ENCODE results near the gene GK. TPM values are rescaled to one million over a fixed set of nuclear protein-coding genes. Genes with fewer than 3 reads are reported as not detected.
A peak's percentile ranks its signal among the peaks of the same experiment; 100 is the strongest.
"Not testable (repeated sequence)": the region's sequence is repeated elsewhere in the genome, so short reads cannot be mapped to it uniquely, and the experiment has no call there.

GK gene
- total RNA-seq, 2 experiments from 2014 or later, result 95.2 to 100 TPM

DNA sequence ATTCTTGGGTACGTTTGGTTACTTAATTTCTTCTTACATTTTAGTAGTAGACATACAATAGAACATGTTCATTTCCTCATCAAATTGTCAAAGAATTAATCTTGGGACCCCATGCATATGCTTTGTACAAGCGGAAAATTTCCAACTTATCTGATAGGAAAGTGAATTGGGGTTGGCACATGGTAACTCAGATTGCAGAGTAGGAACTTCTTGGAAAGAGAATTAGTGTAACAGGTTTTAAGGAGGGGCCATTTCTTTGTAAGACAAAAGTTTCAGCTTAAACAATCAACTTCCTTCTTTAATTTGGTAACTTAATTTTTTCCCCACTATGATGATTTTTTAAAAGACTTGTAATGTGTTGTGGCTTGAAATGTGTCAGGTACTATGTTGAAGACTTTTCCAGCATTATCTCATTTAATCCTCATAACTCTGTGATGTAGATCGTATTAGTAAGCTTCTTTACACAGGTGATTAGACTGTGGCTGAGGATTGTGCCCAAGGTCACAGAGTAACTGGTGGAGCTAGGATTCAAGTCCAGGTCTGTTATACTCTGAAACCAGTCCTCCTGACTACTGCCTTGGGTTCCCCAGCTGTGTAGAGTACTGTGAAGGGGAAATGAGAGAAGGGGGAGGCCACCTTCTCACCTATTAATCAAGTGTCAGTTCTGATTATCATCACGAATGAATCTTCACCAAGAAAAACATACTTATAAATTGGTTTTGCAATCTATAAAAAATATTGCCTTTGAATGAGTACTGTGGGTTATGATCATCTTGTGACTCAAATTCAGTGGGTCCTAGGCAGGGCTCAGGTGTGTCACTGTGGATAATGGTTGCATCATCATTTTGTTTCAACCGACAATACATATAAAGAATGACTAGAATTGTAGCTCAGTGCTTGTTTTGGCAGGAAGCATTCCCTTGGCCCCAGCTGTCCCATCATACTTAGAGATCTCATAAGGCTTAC lies 4.3 kb downstream of the GK start:
- CTCF ChIA-PET, result interaction anchor here (0.7 to 2.2 kb wide), 3 partner anchors 8 to 22 kb away, joined by 4 to 7 read pairs (median 5); no protein-coding TSS in a partner anchor

DNA sequence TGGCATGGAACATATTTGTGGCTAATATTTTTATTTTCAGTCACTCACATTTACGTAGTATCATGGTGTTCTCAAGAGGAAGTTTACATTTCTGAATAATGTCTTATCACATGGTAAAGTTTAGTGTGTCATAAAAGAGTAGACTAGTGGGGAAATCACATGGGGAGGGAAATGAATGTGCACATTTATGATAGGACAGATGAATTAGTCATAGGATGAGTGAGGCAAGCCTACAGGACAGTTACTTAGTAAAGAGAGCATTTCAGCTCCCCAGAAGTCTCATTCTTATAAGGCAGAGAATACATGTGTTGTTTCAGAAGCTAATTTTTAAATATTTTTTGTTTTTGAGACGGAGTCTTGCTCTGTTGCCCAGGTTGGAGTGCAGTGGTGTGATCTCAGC lies 6.2 kb downstream of the GK start:
- POLR2A ChIA-PET, result interaction anchor here (0.7 to 5.5 kb wide), 4 partner anchors 9 to 230 kb away, joined by 3 to 31 read pairs (median 11); no protein-coding TSS in a partner anchor
- Mint-ChIP-seq H3K27ac (peak overlapping the region; percentile 96), H3K27me3 (no peaks in the 10 kb centered on the region), H3K36me3 (peaks cover 30% of the 10 kb centered on the region), H3K4me3 (peak overlapping the region; percentile 38), H3K9me3 (no peaks in the 10 kb centered on the region), H3K4me1 (ENCODE audit: low read depth) (peaks cover 46% of the 10 kb centered on the region)
- intact Hi-C loops (cut with micrococcal nuclease), result loop anchor here (1.0 to 5.0 kb wide), 5 partner anchors 9 to 173 kb away; partner anchors contain the start of gene TASL
- CTCF ChIA-PET, result interaction anchor here (1.4 to 2.2 kb wide), 3 partner anchors 10 to 89 kb away, joined by 4 to 7 read pairs (median 4); no protein-coding TSS in a partner anchor
- no peak for DNase-seq

More for the DNA sequence above, 4.3 kb downstream of the GK start:
- Mint-ChIP-seq H3K27ac (peak overlapping the region; percentile 96), H3K4me3 (peak overlapping the region; percentile 61), H3K4me1 (ENCODE audit: low read depth) (peaks cover 46% of the 10 kb centered on the region), H3K36me3 (peaks cover 31% of the 10 kb centered on the region), H3K27me3 (no peaks in the 10 kb centered on the region), H3K9me3 (no peaks in the 10 kb centered on the region)
- intact Hi-C loops (cut with micrococcal nuclease), result loop anchor here (1.0 to 5.0 kb wide), 4 partner anchors 14 to 175 kb away; partner anchors contain the start of gene TASL
- DNase-seq, result peak; percentile 53
- POLR2A ChIA-PET, result interaction anchor here (3.3 to 5.5 kb wide), 2 partner anchors 7 to 15 kb away, joined by 17 to 31 read pairs; no protein-coding TSS in a partner anchor

DNA sequence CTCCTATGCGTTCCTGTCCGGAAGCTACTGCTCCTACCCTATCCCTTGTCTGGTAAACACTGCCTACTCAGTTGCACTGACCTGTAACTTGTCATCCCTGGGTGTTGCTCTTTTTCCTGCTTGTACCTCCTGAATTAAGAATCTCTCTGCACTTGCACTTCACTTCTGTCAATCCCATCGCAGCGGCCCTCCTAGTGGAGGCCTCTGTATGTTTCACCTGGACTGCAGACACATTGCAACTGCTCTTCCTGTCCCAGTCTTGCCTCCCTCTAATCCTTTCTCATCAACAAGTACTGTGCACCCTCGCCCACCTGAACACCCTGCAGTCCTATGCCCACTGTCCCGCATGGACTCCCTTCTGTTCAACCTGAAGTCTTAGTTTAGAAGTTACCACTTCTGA lies 8.0 kb downstream of the GK start:
- ChIA-PET POLR2A (interaction anchor here (5.5 kb wide), 1 partner anchor 19 kb away, joined by 31 read pairs; no protein-coding TSS in a partner anchor), CTCF (interaction anchor here (0.6 kb wide), 1 partner anchor 13 kb away, joined by 3 read pairs; no protein-coding TSS in a partner anchor)
- no peaks in the 10 kb centered on the region for H3K27me3 Mint-ChIP-seq
- H3K36me3 Mint-ChIP-seq, result peaks cover 19% of the 10 kb centered on the region
- no peak overlapping the region for H3K4me3 Mint-ChIP-seq
- H3K27ac Mint-ChIP-seq, result peak overlapping the region; percentile 68
- DNase-seq, result no peak
- peaks cover 38% of the 10 kb centered on the region for H3K4me1 Mint-ChIP-seq (ENCODE audit: low read depth)
- intact Hi-C loops (cut with micrococcal nuclease), result no loop called here
- no peaks in the 10 kb centered on the region for H3K9me3 Mint-ChIP-seq

- Mint-ChIP-seq H3K4me1 (ENCODE audit: low read depth) (peaks cover 23% of the 10 kb centered on the region), H3K9me3 (no peaks in the 10 kb centered on the region), H3K4me3 (no peak overlapping the region), H3K27me3 (no peaks in the 10 kb centered on the region), H3K27ac (no peak overlapping the region), H3K36me3 (peaks cover 20% of the 10 kb centered on the region)
- POLR2A ChIA-PET, result no interaction called here
- intact Hi-C loops (cut with micrococcal nuclease), result no loop called here
- no peak for DNase-seq
- CTCF ChIA-PET, result no interaction called here
Observed at GRCh38 chrX:30663322-30663721, 10.1 kb downstream of the GK start.

DNA sequence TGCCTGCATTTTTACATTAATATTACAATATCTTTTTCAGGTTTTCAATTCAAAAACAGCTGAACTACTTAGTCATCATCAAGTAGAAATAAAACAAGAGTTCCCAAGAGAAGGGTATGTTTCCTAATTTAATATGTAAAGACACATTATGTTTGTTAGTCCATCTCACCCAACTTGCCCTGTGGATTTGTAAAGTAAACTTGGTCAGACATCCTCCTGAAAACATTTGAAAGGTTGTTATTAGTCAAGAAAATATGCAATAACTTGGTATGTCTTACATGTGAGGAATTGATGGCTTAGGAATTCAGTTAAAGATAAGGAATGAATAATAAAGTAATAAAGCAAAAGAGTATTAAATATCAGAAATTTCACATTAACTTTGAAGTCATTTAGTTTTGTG lies 12.2 kb downstream of the GK start:
- Mint-ChIP-seq H3K36me3 (peaks cover 26% of the 10 kb centered on the region), H3K27ac (no peak overlapping the region), H3K4me3 (no peak overlapping the region), H3K4me1 (ENCODE audit: low read depth) (peaks cover 10% of the 10 kb centered on the region), H3K9me3 (no peaks in the 10 kb centered on the region), H3K27me3 (no peaks in the 10 kb centered on the region)
- ChIA-PET CTCF (interaction anchor here (1.3 kb wide), 1 partner anchor 30 kb away, joined by 4 read pairs; no protein-coding TSS in a partner anchor), POLR2A (no interaction called here)
- intact Hi-C loops (cut with micrococcal nuclease), result no loop called here
- no peak for DNase-seq

DNA sequence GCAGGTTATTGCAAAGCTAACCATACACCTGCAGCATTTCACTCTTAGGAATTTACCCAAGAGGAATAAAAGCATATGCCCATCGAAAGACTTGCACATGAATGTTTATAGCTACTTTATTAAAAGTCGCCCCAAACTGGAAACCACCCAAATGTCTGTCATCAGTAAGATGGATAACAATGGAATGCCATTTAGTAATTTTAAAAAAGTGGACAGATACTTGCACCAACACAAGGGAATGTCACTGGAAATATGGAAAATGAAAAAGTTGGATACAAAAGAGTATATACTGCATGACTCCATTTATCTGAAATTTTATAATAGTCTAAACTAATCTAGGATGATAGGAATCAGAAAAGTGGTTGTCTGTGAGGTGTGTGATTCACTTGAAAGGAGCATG lies 12.9 kb downstream of the GK start:
- Mint-ChIP-seq H3K27me3 (no peaks in the 10 kb centered on the region), H3K27ac (no peak overlapping the region), H3K4me1 (ENCODE audit: low read depth) (peaks cover 8% of the 10 kb centered on the region), H3K4me3 (no peak overlapping the region), H3K9me3 (no peaks in the 10 kb centered on the region), H3K36me3 (peaks cover 25% of the 10 kb centered on the region)
- DNase-seq, result no peak
- CTCF ChIA-PET, result no interaction called here
- POLR2A ChIA-PET, result no interaction called here
- intact Hi-C loops (cut with micrococcal nuclease), result no loop called here

DNA sequence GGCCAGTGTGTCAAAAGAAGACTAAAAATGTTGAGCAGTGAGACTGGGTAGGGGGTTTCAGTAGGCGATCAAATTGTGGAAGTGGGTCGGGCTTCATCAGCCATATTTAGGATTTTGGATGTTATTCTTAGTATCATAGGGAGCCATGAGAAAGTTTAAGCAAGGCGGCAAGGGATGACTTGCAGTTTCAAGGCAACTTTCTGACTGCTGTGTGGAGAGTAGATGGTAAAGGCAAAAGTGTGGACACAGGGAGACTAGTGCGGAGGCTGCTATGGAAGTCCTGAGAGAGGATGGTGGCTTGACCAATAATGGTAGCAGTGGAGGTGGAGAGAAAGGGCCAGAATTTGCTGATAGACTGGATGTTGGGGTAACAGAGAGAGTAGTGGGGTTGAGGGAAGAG lies 15.4 kb downstream of the GK start:
- Mint-ChIP-seq H3K9me3 (no peaks in the 10 kb centered on the region), H3K36me3 (peaks cover 30% of the 10 kb centered on the region), H3K4me3 (no peak overlapping the region), H3K4me1 (ENCODE audit: low read depth) (peaks cover 1% of the 10 kb centered on the region), H3K27me3 (no peaks in the 10 kb centered on the region), H3K27ac (no peak overlapping the region)
- intact Hi-C loops (cut with micrococcal nuclease), result no loop called here
- DNase-seq, result no peak
- POLR2A ChIA-PET, result no interaction called here
- CTCF ChIA-PET, result no interaction called here

DNA sequence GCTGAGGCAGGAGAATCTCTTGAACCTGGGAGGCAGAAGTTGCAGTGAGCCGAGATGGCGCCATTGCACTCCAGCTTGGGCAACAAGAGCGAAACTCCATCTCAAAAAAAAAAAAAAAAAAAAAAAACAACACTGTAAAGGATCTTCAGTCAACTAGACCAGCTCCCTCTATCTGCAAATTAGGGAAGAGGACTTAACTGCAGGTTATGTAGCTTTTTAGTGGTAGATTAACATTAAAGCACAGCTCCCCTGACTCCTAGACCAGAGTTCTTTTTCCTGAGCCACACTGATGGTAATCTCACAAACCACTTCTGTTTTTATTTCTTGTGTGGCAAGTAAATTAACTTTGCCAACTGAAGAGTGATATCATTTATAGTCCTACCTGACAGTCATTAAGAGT lies 18.0 kb downstream of the GK start:
- H3K4me1 Mint-ChIP-seq (ENCODE audit: low read depth); intact Hi-C loops (cut with micrococcal nuclease); POLR2A ChIA-PET; DNase-seq; H3K27ac Mint-ChIP-seq; H3K4me3 Mint-ChIP-seq; H3K9me3 Mint-ChIP-seq; H3K27me3 Mint-ChIP-seq: not testable (repeated sequence)
- peaks cover 37% of the 10 kb centered on the region for H3K36me3 Mint-ChIP-seq
- CTCF ChIA-PET, result interaction anchor here (1.0 to 1.9 kb wide), 2 partner anchors 36 to 37 kb away, joined by 4 read pairs; no protein-coding TSS in a partner anchor

DNA sequence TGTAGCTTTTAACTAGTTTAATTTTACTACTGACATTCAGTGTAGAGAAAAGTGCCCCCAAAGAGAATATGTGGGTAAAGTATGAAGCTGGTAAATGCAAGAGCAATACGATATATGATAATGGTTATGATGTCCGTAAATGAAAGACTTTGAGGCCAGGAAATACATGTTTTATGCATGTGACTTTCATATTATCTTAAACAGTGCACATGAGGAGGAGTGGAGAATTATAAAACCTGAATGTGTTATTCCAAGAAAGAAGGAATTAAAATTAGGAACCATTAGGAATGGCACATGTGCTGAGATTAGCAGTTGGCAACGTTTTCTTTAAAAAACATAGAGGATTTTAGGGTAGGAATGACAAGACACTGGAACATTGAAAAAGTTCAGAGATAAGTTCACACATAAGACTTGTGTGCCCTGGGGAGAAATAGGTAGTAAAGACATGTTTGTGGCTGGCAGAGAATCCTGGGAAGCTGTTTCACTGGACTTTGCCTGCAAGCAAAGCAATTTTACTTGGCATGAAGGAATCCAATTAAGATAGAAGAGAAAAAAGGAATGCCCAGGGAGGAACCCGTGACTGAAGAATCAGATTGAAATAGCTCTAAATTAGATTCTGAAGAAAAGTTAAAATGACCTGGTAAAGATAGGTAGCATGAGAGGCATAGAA lies 20.0 kb downstream of the GK start:
- CTCF ChIA-PET, result interaction anchor here (0.6 to 0.8 kb wide), 2 partner anchors 28 to 130 kb away, joined by 3 read pairs; no protein-coding TSS in a partner anchor
- no peak for DNase-seq
- peaks cover 1% of the 10 kb centered on the region for H3K4me1 Mint-ChIP-seq (ENCODE audit: low read depth)
- POLR2A ChIA-PET, result no interaction called here
- no peak overlapping the region for H3K4me3 Mint-ChIP-seq
- no peaks in the 10 kb centered on the region for H3K27me3 Mint-ChIP-seq
- H3K9me3 Mint-ChIP-seq, result no peaks in the 10 kb centered on the region
- intact Hi-C loops (cut with micrococcal nuclease), result no loop called here
- no peak overlapping the region for H3K27ac Mint-ChIP-seq
- H3K36me3 Mint-ChIP-seq, result peaks cover 41% of the 10 kb centered on the region

GRCh38 chrX:30673884-30674598 lies 20.8 kb downstream of the GK start:
- intact Hi-C loops (cut with micrococcal nuclease), result no loop called here
- Mint-ChIP-seq H3K36me3 (peaks cover 34% of the 10 kb centered on the region), H3K4me1 (ENCODE audit: low read depth) (no peaks in the 10 kb centered on the region), H3K9me3 (no peaks in the 10 kb centered on the region), H3K27me3 (no peaks in the 10 kb centered on the region), H3K27ac (no peak overlapping the region), H3K4me3 (no peak overlapping the region)
- DNase-seq, result no peak
- CTCF ChIA-PET, result interaction anchor here (0.6 kb wide), 1 partner anchor 27 kb away, joined by 3 read pairs; no protein-coding TSS in a partner anchor
- POLR2A ChIA-PET, result no interaction called here

DNA sequence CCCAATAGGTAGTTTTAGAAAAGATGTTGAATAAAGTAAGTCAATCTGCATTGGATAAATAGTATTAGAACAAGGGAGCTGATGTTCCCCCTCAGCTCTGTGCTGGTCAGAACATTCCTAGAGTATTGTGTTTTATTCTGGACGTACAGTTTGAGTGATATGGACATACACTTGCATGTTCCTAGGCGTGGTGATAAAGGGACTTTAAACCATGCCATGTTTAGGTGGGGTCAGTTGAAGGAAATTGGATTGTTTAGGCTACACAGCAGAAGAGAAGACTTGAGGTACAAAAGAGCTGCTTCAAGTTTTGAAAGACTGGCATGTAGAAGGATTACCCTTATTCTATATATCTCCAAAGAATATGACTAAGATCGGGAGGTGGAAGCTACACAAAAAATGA lies 21.6 kb downstream of the GK start:
- DNase-seq, result no peak
- intact Hi-C loops (cut with micrococcal nuclease), result no loop called here
- no peaks in the 10 kb centered on the region for H3K4me1 Mint-ChIP-seq (ENCODE audit: low read depth)
- H3K27me3 Mint-ChIP-seq, result no peaks in the 10 kb centered on the region
- peaks cover 37% of the 10 kb centered on the region for H3K36me3 Mint-ChIP-seq
- H3K27ac Mint-ChIP-seq, result no peak overlapping the region
- CTCF ChIA-PET, result no interaction called here
- no peaks in the 10 kb centered on the region for H3K9me3 Mint-ChIP-seq
- H3K4me3 Mint-ChIP-seq, result no peak overlapping the region
- POLR2A ChIA-PET, result no interaction called here

All from activated CD4-positive, alpha-beta memory T cell treated with anti-CD3 and anti-CD28 coated beads for 36 hours (primary cell).